Caco-2 (cell line): ENCODE results near the gene APP. TPM values are rescaled to one million over a fixed set of nuclear protein-coding genes. Genes with fewer than 3 reads are reported as not detected.

Experiments used
- BruUV-seq: library from RNA; stranded (reverse); fragments of 400-500 nt; replicated peaks from 2 replicates; lab custom pipeline; 2021; lab: Mats Ljungman, UMichigan
- CTCF ChIA-PET: fragments of 300-600 bp; sonication (Branson Sonifier 250); formaldehyde crosslinking; loops from one replicate; lab custom pipeline; 2022; ENCODE audit warnings: antibody characterized with exemption; lab: Charles Lee
- POLR2A ChIA-PET: fragments of 300-600 bp; sonication (Branson Sonifier 250); formaldehyde crosslinking; loops from one replicate; lab custom pipeline; 2022; ENCODE audit warnings: antibody characterized with exemption; lab: Charles Lee
- DNase-seq, 2 experiments: peaks; one replicate each; pipeline versions ENCODE4 v3.0.0 to v3.0.0-alpha.2; 2020 to 2022
- H3K27me3 ChIP-seq: replicated peaks from 2 replicates; pipeline ENCODE4 v1.6.0; 2011; ENCODE audit warnings: low read length; ENCODE audit not compliant: control insufficient read depth, insufficient read depth
- H3K36me3 ChIP-seq: 2 replicates; pipeline ENCODE4 v1.5.1; 2011; ENCODE audit warnings: low read length; ENCODE audit not compliant: control insufficient read depth, insufficient read depth
- H3K4me1 ChIP-seq: fragments of 250-450 bp; sonication (Bioruptor Pico); 2 replicates; pipeline ENCODE4 v1.5.1; 2020; ENCODE audit warnings: mild to moderate bottlenecking
- H3K4me3 ChIP-seq: 2 replicates; pipeline ENCODE4 v1.5.1; 2011; ENCODE audit warnings: low read depth, mild to moderate bottlenecking, control low read depth, low read length
- H3K9me3 ChIP-seq: fragments of 250-450 bp; sonication (Bioruptor Pico); 2 replicates; pipeline ENCODE4 v1.5.1; 2020; ENCODE audit warnings: mild to moderate bottlenecking, moderate library complexity
- H3K27ac Mint-ChIP-seq: one replicate; pipeline ENCODE4 v1.8.0; 2022; ENCODE audit warnings: mixed read lengths; ENCODE audit not compliant: unreplicated experiment
- H3K27me3 Mint-ChIP-seq: one replicate; pipeline ENCODE4 v1.8.0; 2022; ENCODE audit warnings: mixed read lengths; ENCODE audit not compliant: insufficient read depth, unreplicated experiment
- H3K36me3 Mint-ChIP-seq: one replicate; pipeline ENCODE4 v1.8.0; 2022; ENCODE audit warnings: mild to moderate bottlenecking, mixed read lengths; ENCODE audit not compliant: insufficient read depth, unreplicated experiment
- H3K4me1 Mint-ChIP-seq: one replicate; pipeline ENCODE4 v1.8.0; 2022; ENCODE audit warnings: low read depth, mixed read lengths; ENCODE audit not compliant: unreplicated experiment
- H3K4me3 Mint-ChIP-seq: one replicate; pipeline ENCODE4 v1.8.0; 2022; ENCODE audit warnings: mild to moderate bottlenecking, moderate library complexity, mixed read lengths; ENCODE audit not compliant: unreplicated experiment
- H3K9me3 Mint-ChIP-seq: one replicate; pipeline ENCODE4 v1.8.0; 2022; ENCODE audit warnings: mixed read lengths; ENCODE audit not compliant: unreplicated experiment
- intact Hi-C: fragments of 100-400 bp; cut with micrococcal nuclease; formaldehyde crosslinking; loops from one replicate; pipeline ENCODE4 v1.10.0; 2022; ENCODE audit not compliant: unreplicated experiment
- total RNA-seq: library from RNA; stranded (reverse); gene quantifications from 2 replicates; pipeline ENCODE4 v1.2.3, GENCODE V29; 2022
- TF ChIP-seq, protein P1 (sequence below), 2 experiments: fragments of 200-600 bp in 1 of 2; IDR thresholded peaks; 1 replicate in 1 of 2; 2 replicates in 1 of 2; pipeline versions ENCODE4 v1.5.1 to v1.8.0; 2011 to 2022; ENCODE audit warnings: antibody characterized with exemption in 1 of 2, control low read depth in 1 of 2, inconsistent platforms in 1 of 2, low read depth in 1 of 2, low read length in 1 of 2, mild to moderate bottlenecking in 1 of 2, moderate library complexity in 1 of 2; ENCODE audit not compliant: insufficient read depth in 1 of 2, severe bottlenecking in 1 of 2, unreplicated experiment in 1 of 2

APP gene
- total RNA-seq, 1 experiment from 2014 or later = 331 TPM

- intact Hi-C loops = no loop called here
- H3K27ac Mint-ChIP-seq = no peak overlapping the region
- POLR2A ChIA-PET = no interaction called here
- no TSS peak for BruUV-seq
- no peak for DNase-seq
- CTCF ChIA-PET = no interaction called here
- no peaks in the 10 kb centered on the region for H3K27me3 Mint-ChIP-seq
- Histone ChIP-seq H3K4me3 (no peak overlapping the region), H3K4me1 (no peaks in the 10 kb centered on the region), H3K9me3 (no peaks in the 10 kb centered on the region), H3K36me3 (no peaks in the 10 kb centered on the region; the same call in 1 of the 2 replicates), H3K27me3 (no peaks in the 10 kb centered on the region)
- no peak overlapping the region for H3K4me3 Mint-ChIP-seq
- H3K36me3 Mint-ChIP-seq = peaks cover 48% of the 10 kb centered on the region
- H3K9me3 Mint-ChIP-seq = no peaks in the 10 kb centered on the region
- no peaks in the 10 kb centered on the region for H3K4me1 Mint-ChIP-seq
- TF ChIP-seq, protein P1, sequence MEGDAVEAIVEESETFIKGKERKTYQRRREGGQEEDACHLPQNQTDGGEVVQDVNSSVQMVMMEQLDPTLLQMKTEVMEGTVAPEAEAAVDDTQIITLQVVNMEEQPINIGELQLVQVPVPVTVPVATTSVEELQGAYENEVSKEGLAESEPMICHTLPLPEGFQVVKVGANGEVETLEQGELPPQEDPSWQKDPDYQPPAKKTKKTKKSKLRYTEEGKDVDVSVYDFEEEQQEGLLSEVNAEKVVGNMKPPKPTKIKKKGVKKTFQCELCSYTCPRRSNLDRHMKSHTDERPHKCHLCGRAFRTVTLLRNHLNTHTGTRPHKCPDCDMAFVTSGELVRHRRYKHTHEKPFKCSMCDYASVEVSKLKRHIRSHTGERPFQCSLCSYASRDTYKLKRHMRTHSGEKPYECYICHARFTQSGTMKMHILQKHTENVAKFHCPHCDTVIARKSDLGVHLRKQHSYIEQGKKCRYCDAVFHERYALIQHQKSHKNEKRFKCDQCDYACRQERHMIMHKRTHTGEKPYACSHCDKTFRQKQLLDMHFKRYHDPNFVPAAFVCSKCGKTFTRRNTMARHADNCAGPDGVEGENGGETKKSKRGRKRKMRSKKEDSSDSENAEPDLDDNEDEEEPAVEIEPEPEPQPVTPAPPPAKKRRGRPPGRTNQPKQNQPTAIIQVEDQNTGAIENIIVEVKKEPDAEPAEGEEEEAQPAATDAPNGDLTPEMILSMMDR (IDR thresholded peaks at IDR 0.05; ENCODE audit: insufficient read depth in 1 of 2, low read depth in 1 of 2, low read length in 1 of 2, severe bottlenecking in 1 of 2, unreplicated experiment in 1 of 2) = no peak
Measured at GRCh38 chr21:25979845-25980616, 190.5 kb downstream of the APP start.

- H3K4me3 Mint-ChIP-seq = no peak overlapping the region
- no peaks in the 10 kb centered on the region for H3K27me3 Mint-ChIP-seq
- no peaks in the 10 kb centered on the region for H3K27me3 ChIP-seq
- no peaks in the 10 kb centered on the region for H3K9me3 ChIP-seq
- H3K9me3 Mint-ChIP-seq = peaks cover 10% of the 10 kb centered on the region
- no peak for DNase-seq
- no peak overlapping the region for H3K4me3 ChIP-seq
- H3K4me1 Mint-ChIP-seq = no peaks in the 10 kb centered on the region
- intact Hi-C loops = no loop called here
- CTCF ChIA-PET = no interaction called here
- peaks cover 3% of the 10 kb centered on the region for H3K36me3 ChIP-seq
- peaks cover 65% of the 10 kb centered on the region for H3K36me3 Mint-ChIP-seq
- no peaks in the 10 kb centered on the region for H3K4me1 ChIP-seq
- no peak overlapping the region for H3K27ac Mint-ChIP-seq
- BruUV-seq = no TSS peak
- POLR2A ChIA-PET = no interaction called here
- TF ChIP-seq, protein P1 (IDR thresholded peaks at IDR 0.05; ENCODE audit: insufficient read depth in 1 of 2, low read depth in 1 of 2, low read length in 1 of 2, severe bottlenecking in 1 of 2, unreplicated experiment in 1 of 2) = no peak
Measured at GRCh38 chr21:25977068-25977611, 193.4 kb downstream of the APP start.

DNA sequence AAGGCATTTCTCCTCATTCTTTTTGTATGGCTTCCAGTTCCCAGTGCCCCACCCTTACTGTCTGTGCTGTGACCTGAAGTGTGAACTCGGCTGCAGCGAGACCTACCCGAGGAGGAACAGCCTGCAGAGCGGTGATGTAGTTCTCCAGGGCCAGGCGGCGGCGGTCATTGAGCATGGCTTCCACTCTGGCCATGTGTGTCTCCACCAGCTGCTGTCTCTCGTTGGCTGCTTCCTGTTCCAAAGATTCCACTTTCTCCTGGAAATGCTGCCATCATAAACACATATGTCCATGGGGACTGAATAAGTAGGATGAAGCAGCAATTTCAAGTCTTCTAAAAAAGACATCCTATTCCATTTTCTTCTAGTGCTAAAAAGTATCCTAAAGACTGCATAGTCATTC, 195.6 kb downstream of the APP start:
- Mint-ChIP-seq H3K36me3 (peaks cover 61% of the 10 kb centered on the region), H3K4me1 (no peaks in the 10 kb centered on the region), H3K9me3 (peaks cover 20% of the 10 kb centered on the region), H3K27me3 (no peaks in the 10 kb centered on the region), H3K4me3 (no peak overlapping the region), H3K27ac (no peak overlapping the region)
- TF ChIP-seq, protein P1 (IDR thresholded peaks at IDR 0.05; ENCODE audit: insufficient read depth in 1 of 2, low read depth in 1 of 2, low read length in 1 of 2, severe bottlenecking in 1 of 2, unreplicated experiment in 1 of 2) = no peak
- H3K4me1 ChIP-seq = no peaks in the 10 kb centered on the region
- H3K36me3 ChIP-seq = peaks cover 3% of the 10 kb centered on the region
- H3K9me3 ChIP-seq = no peaks in the 10 kb centered on the region
- BruUV-seq = no TSS peak
- DNase-seq = no peak
- ChIA-PET CTCF (no interaction called here), POLR2A (no interaction called here)
- intact Hi-C loops = no loop called here
- H3K27me3 ChIP-seq = no peaks in the 10 kb centered on the region
- H3K4me3 ChIP-seq = no peak overlapping the region
